ENCODE data around the gene MOXD1.

Gene MOXD1

DNA sequence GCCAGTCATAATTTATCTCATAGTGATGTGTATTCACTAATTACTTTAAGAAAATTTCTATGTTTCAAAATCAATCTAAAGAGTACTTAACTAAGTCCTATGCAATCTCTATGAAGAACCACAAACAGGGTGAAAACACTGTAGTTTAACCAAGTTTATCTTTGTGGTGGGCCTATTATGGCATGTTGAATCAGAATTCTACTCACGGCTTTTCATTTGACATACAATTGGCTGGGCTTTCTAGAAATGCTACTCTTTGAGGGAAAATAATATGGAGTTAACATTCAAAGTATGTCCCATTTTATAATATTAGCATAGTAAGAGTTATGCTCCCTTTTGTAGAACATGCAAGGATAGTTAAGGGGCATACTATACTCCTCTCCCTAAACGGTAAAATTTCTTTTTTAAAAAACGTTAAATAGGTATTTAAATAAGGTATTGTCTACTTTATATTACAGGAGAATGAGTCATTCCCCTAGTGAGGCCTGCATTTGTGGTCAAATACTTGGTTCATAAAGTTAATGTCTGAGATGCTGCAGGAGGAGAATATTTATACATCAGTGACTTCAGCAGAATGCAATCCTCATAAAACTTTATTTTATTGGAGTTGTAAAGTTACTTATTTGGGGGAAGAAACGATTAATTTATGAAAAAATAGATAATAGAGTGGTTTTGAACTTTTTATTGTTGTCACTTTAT lies 1.8 kb downstream of the MOXD1 start:
- no peak for DNase-seq

DNA sequence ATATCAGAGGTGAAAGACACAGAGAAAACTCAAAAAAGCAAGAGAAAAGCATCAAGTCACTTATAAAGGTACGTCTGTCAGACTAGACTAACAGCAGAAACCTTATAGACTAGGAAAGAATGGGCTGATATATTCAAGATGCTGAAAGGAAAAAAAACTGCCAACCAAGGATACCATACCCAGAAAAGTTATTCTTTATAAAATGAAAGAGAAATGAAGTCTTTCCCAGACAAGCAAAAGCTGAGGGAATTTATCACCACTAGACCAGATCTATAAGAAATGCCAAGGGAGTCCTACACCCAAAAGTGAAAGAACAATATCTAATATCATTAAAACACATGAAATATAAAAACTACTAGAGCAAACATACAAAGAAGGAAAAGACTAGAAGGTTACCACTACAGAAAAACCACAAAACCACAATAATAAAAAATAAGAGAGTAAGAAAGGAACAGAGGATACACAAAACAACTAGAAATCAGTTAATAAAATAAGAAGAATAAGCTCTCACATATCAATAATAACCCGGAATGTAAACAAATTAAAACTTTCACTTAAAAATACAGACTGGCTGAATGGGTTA lies 6.2 kb downstream of the MOXD1 start:
- no peak for DNase-seq

DNA sequence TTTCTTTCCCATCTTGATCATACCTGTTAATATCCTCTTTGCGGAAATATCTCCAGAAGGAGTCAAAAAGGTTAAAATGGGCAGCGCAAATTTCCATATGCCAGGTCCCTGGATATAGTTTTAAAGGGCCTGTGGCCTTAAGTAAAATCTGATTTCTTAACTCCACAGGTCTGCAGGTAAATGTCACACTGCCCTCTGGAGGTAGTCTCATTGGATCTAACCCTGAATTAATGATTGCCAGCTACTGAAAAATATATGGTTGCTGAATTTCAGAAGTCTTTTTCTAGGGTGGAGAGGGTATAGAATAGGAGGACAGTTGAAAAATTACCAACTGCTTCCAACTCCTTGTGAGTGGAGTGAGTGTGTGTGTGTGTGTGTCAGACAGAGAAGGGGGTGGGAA lies 8.5 kb downstream of the MOXD1 start:
- DNase-seq = peak in 2 of 4 experiments; percentile 13 to 19

DNA sequence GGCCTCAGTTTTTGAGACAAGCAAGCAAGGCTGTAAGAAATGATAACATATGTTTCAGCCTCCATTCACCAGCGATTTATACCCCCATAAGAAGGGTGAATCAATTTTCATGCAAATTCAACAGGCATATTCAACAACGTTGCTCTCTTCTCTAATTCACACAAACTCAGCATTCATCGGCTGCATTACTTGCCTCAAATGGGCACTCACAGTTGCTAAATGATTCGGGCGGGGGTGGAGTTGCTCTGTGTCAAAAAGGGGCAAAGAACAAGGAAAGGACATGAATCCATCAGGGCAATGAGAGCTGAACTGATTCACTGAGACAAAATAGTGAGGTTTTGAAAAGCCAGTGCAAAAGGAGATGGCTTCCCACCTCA lies 9.0 kb downstream of the MOXD1 start:
- no peak for DNase-seq

DNA sequence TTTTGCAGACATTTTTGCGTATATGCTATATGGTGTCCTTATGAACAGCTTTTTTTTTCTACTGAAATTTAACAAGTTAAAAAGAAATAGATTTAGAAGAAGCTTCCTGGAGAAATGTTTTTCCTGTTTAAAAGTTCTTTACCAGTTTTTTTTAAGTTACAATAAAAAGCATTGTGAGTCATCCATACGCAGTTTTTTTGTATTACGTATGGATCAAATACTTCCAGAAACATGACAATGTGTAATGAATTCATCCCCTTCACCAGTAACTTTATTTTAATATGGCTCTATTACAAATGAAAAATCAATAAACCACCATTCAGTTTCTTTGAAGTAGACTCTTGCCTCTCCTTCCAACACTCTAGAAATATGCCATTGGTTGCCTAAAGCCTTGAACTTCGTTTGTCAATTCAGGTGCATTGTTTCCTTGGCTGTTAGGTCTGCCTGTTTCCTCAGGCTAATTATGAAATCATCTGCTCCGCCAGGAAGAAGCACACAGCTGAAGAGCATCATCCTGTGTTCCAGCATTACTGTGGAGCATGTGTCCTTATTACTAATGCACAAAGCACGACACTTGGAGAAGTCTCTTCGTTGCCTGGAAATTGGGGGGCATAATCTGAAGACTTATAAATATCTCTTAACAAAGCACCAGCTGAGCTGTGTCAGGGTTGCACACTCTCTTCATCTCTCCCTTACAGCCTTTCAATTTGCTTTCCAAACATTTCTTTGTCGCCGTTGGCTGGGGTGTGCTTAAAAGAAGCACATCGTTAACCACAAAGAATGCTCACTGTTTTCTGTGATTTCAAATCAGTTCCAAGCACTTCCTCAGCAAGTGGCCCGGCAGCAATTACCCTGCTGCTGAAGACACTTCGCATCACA lies 9.6 kb downstream of the MOXD1 start:
- no peak for DNase-seq

DNA sequence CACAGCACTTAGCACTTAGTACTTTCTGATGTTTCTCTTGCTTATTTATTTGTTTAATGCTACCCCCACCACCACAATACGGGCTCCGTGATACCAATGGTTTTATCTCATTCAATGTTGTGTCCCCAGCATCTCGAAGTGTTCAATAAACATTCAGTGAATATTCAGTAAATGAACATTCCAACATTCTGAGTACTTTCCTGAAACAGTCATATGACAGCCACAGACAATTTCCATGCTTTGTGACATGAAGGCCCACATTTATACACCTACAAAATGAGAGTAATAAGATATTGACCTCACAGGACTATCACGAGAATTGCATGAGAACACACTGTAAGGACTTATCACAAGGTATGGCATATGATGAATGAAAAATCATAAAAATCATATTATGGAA lies 10.8 kb downstream of the MOXD1 start:
- DNase-seq = no peak

DNA sequence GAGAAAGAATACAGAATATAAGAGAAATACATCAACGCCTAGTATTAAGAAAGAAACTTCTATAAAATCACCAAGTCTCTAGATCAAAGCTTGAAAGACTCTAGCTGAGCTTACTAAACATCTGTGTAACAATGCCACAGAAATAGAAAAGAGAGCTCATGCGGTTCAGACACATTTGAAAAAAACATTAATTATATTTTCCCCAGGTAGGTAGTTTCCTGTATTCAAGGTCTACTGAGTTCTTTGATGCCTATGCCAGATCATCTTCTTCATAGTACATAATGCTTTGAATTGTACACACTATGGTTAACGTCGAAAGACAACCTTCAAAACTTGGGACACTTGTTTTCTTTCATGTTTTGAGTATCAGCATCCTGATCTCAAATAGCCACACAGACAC lies 11.3 kb downstream of the MOXD1 start:
- DNase-seq = no peak

DNA sequence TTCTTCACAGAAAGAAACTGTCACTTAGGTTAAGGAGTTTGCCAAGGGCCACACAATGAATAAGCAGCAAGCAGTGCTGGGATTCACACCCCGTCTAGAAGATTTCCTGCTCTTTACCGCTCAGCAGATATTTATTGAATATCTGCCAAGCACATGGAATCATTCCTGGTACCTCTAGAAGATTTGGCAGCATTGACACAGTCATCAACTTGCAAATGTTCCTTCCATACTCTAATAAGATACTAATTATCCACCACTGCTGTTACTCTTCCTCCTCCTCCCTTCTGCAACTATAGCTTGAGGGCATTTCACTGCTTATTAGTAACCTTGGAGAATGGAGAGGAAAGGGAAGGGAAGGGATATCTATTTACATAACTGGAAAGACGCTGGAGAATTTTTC lies 13.0 kb downstream of the MOXD1 start:
- no peak for DNase-seq

DNA sequence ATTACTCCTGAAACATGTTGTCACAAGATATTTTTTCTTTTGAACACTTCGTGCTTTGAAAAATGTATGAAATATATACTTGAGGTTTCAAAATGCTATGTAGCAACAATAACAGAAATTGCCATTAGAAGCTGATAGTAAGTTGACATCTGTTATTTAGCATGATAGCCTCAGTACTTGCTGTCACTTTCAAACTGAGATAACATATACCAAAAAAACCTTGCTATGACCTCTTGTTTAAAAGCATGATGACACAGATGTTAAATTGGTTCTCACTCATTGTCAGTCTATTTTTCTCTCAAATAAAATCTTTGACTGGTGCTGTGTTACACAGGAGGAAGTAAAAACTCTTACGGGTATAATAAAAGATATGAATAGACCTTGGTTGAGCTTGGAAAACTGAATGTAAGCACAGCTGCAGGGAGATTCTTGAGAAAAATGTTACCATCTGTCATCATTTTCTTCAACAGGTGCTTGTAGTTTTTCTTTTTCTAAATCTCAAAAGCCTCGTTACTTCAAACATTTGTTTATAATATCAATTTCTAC lies 18.6 kb downstream of the MOXD1 start:
- no peak for DNase-seq

DNA sequence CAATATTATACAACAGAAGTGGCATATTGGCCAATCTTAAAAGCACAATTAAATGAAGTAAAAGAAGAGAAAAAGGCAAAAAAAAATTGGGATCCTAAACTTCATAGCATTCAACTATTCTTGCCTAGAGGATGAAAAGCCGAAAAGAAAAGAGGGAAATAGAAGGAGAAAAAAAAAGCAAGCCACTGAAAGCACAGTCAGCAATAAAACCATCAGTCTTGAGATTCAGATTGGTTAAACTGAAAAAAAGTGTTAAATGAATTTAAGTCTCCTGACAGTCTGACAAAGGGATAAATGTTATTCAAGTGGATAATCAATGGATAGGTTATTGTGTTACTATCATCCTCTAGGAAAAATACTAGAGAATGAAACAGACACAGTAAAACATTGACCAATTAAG lies 19.9 kb downstream of the MOXD1 start:
- no peak for DNase-seq

DNA sequence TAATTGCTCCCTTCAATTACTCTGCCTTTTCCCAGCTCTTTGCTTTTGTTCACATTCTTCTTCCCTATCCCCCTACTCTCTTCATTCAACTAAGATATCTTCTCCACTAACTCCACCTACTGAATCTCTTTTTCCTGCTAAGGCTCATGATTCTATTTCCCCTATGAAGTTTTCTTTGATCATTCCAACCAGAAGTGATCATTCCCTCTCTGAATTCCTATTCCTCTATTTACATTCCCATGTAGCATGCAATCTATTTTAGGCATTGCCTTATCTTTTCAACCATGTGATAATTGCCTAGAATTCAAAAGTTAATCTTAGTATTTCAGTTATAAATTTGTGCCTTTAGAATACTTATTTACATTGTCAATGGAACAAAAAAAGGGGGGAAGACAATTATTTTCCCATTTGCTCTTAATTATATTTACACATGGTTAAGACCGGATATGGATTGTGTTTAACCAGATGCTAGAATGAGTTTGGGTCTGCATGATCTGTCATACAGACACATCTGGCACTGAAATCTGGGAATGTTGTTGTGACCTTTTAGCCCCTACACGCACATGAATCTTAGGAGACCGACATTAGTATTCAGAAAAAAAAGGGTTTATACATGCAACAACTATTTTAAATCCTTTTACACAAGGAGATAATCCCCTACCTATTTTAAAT lies 20.8 kb downstream of the MOXD1 start:
- no peak for DNase-seq

DNA sequence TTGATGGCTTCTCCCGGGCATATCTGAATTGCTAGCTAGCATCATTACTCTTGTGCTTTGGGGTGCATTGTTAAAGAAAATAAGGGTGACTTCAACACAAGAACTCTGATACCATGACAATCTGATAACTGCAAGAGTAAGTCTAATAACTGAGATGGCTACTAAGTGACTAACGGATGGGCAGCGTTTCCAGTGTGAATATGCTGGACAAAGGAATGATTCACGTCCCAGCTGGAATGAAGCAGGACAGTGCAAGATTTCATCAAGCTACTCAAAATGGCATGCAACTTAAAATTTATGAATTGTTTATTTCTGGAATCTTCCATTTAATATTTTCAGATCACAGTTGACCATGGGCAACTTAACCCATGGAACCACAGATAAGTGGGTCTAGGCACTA lies 31.7 kb downstream of the MOXD1 start:
- no peak for DNase-seq

DNA sequence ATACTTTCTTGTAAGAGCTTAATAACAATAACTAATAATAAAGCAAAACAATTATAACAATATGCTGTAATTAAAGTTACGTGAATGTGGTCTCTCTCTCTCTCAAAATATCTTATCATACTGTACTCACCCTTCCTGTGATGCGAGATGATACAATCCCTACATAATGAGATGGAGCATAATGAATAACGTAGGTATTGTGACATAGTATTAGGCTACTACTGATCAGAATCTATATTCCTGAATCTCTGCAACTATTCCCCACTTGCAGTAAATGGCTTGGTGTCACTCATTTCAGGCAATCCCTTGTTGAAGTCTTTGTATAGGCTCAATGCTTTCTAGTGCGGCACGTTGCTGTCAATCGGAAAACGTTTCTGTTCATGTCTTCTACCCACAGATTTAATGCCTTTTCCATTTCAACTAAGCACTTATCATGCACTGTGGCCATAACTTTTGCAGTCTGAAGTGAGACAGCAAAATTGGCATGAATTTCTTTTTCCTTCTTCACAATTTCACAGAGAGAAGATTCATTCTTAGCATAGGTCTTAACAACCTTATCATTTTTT lies 32.3 kb downstream of the MOXD1 start:
- DNase-seq = no peak

DNA sequence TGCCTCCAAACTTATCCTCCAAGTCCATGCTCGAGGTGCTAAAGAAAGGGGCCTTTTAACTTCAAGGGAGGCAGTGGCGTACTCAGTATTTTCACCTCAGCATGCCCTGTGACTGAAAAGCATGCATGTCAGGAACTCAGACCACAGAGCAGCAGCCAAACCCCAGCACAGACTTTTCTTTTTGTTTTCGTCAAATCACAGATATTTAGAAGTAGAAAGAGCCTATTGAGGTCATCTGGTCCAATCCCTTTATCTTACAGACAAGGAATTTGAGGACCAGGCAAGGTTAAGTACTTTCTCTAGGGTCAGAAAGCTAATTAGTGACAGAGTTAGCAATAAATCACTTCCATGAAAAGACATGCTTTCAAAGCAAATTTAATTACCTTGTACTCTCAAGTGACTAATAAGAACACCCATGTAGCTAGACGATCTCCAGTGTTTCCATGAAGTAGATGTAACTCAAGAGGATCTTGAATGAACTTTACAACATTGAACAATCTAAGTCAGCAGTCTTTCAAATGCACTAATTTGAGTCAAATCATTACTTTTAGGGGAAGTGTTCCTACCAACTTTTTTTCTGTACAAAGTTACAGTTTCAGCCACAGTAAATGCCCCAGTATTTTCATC lies 35.9 kb downstream of the MOXD1 start:
- peak in 1 of 4 experiments; percentile 19 for DNase-seq

DNA sequence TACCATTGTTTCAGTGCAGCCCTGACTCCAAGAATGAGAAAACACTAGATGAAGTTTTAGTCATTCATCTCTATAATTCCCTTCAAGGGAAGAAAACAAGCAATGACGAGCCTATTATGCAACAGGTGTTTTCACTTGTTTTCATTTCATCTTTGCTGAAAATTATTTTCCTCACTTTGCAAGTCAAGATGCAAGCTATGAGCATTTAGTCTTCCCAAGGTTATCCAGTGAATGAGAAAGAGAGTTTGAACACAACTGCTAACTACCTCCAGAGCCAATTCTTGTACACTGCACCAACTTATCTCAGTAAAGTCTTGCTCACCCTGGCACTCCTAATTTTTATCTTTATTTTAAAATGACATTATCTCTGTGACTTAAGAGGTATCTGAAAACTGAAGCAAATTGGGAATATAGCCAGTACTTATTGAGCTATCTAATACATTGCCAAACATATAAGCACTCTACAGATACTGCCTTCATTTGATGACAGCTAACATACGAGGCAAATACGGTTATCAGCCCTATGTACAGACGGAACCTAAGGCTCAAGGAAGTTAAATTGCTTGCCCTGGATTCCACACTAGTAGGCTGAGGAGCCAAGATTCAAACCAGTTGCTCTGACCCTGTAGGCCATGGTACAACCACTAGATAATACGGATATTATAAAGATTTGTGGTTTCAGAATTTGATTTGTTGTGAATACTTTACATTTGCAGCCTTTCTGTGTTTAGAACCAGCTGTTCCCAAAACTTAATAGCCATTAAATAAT lies 36.8 kb downstream of the MOXD1 start:
- no peak for DNase-seq

DNA sequence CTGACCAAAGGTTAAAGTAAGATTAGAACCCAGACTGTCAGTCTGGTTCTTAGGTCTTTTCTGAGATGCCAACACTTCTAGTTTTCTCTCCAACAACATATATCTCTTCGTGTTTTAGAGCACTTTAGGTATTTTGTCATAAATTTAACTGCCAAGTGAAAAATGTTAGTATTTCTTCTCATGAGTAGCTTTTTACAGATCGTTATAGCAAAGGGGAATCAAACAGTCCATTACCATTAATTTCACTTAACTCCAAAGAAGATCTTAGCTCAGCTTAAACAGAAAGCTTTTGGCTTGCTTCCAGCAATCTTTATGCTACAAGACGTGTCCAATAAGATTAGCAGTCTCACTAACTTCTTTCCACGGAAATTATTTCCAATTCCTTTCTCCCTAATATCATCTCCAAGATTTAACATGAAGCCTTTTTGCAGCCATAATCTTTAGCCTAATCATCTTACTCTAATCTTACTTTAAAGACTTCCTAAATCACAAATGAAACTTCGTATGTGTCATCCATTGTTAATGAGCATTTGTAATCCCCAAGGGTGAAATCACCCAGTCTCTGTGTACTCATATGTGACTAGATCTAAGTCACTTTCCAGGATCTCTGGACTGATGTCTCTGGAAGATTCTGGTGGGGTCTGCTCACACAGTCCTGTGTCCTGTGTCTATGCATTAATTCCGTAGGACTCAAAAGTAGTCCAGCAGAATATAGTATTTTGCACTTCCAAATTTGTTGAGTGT lies 38.7 kb downstream of the MOXD1 start:
- no peak for DNase-seq

DNA sequence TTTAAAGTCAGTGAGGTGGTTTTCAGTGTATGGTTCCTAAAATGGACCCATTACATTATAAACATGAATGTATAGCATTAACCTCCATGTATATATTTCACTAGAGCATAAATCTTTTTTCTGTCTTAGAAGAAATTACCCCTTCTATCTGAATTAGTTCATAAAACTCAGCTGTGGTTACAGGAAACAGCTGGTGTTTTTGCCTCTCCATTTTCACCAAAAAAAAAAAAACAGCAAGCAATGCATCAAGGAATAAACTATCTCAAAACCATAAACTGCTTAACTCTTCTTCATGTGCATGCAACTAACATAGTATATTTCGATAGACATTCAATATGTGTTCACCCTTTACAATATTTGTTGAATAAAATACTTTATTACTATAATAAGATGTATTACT lies 40.2 kb downstream of the MOXD1 start:
- no peak for DNase-seq

DNA sequence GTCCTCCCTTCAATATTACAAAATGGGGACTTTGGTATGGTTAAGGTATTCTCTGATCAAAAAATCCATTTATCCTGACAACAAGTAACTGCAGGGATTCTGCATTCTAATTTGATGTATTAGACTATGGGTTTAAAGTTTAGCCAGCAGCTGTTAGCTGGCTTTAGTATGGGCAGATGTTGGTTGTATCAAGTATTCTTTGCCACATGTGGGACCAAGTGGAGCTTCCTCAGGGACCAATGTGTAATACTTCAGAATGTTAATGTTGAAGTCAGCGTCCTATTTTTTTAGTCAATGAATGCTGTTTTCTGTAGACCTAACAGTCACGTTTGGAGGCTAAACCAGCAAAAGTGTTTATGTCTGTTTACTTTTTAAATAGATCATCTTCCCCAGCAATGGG lies 41.4 kb downstream of the MOXD1 start:
- no peak for DNase-seq

DNA sequence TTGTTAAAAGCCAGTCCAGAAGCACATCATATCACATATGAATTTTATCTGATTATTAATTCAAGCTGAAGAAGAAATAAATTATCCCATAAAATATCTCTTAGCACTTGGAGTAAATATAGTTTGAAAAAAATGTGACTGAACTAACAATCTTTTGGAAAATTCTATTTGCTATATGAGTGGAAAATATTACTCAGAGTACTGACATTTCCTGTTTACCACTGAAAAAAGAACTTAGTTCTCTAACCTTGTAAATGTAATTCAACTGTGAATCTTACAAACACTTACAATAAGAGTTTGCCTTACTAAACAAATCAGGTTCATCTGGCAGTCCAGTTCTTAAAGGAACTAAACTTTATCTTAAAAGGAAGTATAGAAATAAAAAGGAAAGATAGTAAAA lies 44.2 kb downstream of the MOXD1 start:
- peak in 2 of 4 experiments; percentile 15 to 30 for DNase-seq

DNA sequence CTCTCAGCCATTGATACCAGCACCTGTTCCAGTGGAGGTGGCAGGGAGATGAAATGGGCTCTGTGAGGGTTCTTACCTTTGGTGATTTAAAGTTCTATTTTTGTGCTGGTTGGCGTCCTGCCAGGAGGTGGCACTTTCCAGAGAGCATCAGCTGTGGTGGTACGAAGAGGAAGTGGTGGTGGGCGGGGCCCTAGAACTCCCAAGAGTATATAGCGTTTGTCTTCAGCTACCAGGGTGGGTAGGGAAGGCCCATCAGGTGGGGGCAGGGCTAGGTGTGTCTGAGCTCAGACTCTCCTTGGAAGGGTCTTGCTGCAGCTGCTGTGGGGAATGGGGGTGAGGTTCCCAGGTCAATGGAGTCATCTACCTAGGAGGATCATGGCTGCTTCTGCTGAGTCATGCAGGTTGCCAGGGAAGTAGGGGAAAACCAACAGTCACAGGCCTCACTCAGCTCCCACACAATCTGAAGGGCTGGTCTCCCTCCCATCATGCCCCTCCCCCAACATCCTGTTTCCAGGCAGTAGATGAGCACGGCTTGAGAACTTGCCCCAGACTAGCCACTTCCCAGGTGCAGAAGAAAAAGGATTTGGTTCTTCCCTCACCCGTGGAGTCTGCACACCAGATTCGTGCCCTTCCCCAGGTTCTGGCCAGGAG lies 46.6 kb downstream of the MOXD1 start:
- peak; percentile 36 to 73 (median 58) for DNase-seq
